ENCODE measurements around the gene TRAPPC4.
"Not testable (repeated sequence)": the region's sequence is repeated elsewhere in the genome, so short reads cannot be mapped to it uniquely, and the experiment has no call there.

TRAPPC4 gene

GRCh38 chr11:119018074-119018938, at the start of gene TRAPPC4, which contains the start of gene RPS25:
TRAPPC4 (plus strand) TSS chr11:119018766; CDS start chr11:119018796, 30 bp downstream.
RPS25 (minus strand) TSS chr11:119018343; CDS start chr11:119018284, 59 bp downstream.
- DNase-seq, result peak; percentile 91

GRCh38 chr11:118969508-118969907, 49.1 kb upstream of the TRAPPC4 start:
- not testable (repeated sequence) for DNase-seq

- DNase-seq, result no peak
Measured at GRCh38 chr11:118971646-118972045, 46.9 kb upstream of the TRAPPC4 start, which contains the start of gene FOXR1. FOXR1 (plus strand) TSS chr11:118971761; CDS start chr11:118971932, 171 bp downstream.

GRCh38 chr11:118973985-118974384, 44.6 kb upstream of the TRAPPC4 start:
- no peak for DNase-seq

DNA sequence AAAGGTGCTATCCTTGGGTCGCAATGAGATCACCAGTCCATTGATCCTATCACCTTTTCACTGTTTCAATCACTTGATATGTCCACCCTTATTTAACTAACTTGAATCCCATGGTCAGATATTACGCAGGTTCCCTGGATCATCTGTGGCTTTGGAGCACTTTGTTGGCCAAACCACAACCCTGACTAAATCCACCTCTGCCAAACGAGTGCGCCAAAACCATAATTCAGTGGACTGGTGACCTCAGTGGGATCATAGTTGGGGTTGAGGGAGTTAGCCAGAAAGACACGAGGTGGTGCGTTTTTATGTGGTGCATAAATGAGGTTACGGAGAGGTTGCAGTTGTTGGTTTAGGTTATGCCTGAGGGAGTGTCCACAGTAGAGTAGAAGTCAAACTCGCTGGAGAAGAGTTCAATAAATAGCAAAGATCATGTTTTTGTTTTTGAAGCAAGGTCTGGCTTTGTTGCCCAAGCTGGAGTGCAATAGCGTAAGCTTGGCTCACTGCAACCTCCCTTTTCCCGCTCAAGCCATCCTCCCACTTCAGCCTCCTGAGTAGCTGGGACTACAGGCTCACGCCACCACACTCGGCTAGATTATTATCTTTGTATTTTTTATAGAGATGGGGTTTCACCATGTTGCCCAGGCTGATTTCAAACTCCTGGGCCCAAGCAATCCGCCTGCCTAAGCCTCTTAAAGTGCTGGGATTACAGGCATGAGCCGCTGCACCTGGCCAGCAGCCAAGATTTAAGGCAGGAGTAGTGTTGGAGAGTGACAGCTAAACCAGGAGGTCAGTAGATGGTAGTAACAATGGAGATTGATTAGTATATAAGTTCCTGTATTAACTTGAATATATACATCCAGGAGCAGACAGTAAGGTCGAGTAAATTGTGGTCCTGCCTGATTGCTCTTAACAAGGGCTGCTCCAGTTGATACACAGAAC, 42.5 kb upstream of the TRAPPC4 start:
- no peak for DNase-seq

- no peak for DNase-seq
Measured at GRCh38 chr11:118979434-118979833, 39.1 kb upstream of the TRAPPC4 start.

GRCh38 chr11:118980191-118980881, 38.2 kb upstream of the TRAPPC4 start:
- DNase-seq, result no peak

DNA sequence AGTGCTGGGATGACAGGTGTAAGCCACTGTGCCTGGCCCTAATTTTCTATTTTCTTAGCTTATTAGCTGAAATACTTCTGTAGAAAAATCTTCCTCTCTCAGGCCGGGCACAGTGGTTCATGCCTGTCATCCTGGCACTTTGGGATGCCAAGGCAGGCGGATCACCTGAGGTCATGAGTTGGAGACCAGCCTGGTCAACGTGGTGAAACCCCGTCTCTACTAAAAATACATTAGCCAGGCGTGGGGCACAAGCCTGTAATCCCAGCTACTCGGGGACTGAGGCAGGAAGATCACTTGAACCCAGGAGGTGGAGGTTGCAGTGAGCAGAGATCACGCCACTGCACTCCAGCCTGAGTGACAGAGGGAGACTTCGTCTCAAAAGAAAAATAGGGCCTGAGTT, 34.2 kb upstream of the TRAPPC4 start:
- DNase-seq, result not testable (repeated sequence)

GRCh38 chr11:118984825-118985224, 33.7 kb upstream of the TRAPPC4 start:
- DNase-seq, result no peak

DNA sequence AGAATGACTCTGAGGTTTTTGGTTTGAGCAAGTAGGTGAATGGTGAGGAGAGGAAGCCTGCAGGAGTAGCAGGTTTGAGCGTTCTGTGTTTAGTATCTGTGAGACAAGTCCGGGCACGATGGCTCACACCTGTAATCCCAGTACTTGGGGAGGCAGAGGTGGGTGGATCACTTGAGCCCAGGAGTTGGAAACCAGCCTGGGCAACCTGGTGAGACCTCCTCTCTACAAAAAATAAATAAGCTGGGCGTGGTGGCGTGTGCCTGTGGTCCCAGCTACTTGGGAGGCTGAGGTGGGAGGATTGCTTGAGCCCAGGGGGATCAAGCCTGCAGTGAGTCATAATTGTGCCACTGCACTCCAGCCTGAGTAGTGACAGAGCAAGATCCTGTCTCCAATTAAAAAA, 30.3 kb upstream of the TRAPPC4 start:
- DNase-seq, result no peak

DNA sequence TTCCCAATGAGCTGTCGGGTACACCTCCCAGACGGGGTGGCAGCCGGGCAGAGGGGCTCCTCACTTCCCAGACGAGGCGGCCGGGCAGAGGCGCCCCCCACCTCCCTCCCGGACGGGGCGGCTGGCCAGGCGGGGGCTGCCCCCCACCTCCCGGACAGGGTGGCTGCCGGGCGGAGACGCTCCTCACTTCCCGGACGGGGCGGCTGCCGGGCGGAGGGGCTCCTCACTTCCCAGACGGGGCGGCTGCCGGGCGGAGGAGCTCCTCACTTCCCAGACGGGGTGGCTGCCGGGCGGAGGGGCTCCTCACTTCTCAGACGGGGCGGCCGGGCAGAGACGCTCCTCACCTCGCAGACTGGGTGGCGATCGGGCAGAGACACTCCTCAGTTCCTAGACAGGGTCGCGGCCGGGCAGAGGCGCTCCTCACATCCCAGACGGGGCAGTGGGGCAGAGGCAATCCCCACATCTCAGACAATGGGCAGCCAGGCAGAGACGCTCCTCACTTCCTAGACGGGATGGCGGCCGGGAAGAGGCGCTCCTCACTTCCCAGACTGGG, 27.0 kb upstream of the TRAPPC4 start:
- not testable (repeated sequence) for DNase-seq

DNA sequence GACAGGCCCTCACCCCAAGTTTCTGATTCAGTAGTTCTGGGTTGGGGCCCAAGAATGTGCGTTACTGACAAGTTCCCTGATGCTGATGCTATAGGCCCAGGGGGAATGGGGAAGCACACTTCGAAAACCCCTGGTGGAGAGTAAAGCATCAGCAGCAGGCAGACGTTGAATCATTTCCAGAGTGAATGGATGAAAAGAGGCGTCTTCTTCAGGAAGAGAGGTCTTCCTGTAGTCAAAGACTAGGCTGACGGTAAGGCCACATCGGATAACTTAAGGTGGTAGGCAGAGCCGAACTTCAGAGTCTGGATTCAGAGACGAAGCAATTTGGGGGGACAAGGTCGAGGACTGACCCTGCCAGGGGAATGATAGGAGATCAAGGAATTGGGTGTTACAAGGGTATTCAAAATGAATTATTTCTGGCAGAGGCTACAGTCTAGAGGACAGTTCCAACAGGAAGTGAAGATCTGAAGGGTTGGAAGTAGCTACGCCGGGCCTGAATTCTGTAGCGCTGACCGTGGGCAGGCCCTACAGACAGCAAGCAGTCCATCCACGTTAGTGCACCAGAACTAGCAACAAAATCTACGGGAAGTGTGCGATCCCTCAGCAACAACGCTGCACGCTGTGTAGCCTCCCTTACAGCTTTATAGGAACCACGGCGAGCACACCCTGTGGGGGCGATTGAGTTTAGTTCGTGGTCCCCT, 21.5 kb upstream of the TRAPPC4 start:
- DNase-seq, result no peak

DNA sequence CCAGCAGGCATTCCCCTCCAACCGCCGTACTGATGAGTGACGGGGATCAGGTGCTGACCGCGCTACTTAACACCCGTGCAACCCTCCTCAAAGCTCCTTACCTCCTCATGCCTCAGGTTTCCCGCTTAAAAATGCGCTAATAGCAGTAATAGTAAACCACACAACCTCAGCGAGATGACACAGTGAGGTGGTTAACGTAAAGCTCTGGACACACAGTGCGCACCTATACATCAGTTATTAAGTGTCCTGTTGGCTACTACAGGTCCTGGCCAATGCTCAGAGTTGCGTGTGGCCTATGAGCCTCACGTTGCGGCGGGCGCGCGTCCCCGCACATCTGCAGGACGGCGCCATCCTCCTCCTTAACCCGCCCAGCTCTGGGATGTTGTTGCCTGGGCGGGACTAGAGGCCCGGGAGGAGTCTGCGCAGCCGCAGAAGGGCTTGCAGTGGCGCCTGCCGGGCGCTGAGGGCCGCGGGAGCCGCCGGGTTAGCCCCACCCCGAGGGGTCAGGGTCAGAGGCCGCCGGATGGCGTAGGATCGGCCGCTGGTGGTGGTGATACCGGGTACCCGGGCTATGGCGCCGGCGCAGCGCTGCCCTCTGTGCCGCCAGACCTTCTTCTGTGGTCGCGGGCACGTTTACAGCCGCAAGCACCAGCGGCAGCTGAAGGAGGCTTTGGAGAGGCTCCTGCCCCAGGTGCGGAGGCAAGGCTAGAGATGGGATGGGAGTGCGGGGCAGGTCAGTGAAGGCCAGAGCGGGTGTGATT, 20.8 kb upstream of the TRAPPC4 start, which contains the start of gene CENATAC:
Gene CENATAC (plus strand): TSS at position 512 of the 761 bp plus-strand sequence. CDS start 60 bp downstream, at position 572.
- DNase-seq, result peak; percentile 83

GRCh38 chr11:118998388-118998717, 20.2 kb upstream of the TRAPPC4 start:
- no peak for DNase-seq

GRCh38 chr11:118998822-118999221, 19.7 kb upstream of the TRAPPC4 start:
- DNase-seq, result no peak

DNA sequence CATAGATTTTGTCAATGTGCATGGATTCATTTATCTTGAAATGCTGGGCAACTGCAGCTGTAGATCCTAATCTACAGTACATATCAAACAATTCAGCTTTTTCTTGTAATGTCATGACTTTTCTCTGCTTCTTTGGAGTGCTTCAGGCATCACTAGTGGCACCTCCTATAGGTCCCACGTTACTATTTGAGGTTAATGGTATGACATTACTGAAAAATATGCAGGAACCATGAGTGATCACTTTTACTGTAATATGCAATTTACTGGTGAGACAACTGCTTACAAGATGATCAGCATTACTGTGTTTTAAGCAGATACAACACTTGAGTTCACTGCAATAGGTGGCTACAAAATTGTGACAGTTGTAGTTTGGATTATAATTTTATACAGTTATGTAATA, 17.7 kb upstream of the TRAPPC4 start:
- no peak for DNase-seq

- DNase-seq, result no peak
Measured at GRCh38 chr11:119006656-119007055, 11.9 kb upstream of the TRAPPC4 start.

DNA sequence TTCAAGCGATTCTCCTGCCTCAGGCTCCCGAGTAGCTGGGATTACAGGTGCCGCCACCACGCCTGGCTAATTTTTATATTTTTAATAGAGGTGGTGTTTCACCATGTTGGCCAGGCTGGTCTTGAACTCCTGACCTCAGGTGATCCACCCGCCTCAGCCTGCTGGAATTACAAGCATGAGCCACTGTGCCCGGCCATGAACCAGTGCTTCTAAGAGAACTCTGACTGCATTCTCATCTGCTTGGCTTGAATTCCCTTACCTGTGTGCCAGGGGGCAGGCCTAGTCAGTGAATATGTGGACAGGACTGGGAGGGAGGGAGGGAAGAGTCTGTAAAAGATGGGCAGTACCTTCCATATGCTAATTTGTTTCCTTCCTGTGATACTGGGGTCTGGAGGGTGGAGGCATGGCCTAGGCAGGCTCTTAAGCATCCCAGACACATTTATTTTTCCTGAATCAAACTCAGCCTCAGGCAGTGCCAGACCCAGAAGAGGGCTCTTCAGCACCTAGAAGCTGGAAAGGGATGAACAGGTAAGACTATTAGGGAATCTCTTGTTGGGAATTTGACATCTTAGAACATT, 7.0 kb upstream of the TRAPPC4 start:
- no peak for DNase-seq

- DNase-seq, result no peak
Measured at GRCh38 chr11:119012629-119013170, 5.9 kb upstream of the TRAPPC4 start.

- DNase-seq, result no peak
Measured at GRCh38 chr11:119014209-119014924, 4.2 kb upstream of the TRAPPC4 start.

Data from DMS153 (cell line).